NCI-H1436 (cell line): ENCODE data around the gene LBP.
"Not testable (repeated sequence)": the region's sequence is repeated elsewhere in the genome, so short reads cannot be mapped to it uniquely, and the experiment has no call there.

ENCODE experiments used
- DNase-seq: peaks from one replicate; lab custom pipeline; 2025; lab: John Stamatoyannopoulos, UW

Gene LBP

GRCh38 chr20:38395751-38396395 lies 49.6 kb downstream of the LBP start:
- not testable (repeated sequence) for DNase-seq

DNA sequence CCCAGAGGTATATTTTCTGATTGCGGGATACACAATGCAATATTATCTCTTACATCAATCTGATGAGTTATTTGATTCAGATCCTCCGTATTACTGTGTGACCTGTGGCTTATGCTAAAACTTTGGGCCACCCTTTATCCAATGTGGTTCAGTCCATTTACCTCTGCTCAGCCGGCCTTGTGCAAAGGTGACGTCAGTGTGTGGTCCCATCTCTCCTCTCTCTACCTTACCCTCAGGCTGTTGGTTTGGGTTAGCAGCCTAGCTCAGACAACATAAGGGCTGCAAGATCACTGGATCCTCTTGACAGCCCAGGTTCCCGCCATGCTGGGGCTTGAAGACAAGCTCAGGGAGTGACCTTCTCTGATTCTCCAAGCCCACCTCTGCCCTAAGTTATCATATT lies 55.8 kb downstream of the LBP start:
- no peak for DNase-seq

DNA sequence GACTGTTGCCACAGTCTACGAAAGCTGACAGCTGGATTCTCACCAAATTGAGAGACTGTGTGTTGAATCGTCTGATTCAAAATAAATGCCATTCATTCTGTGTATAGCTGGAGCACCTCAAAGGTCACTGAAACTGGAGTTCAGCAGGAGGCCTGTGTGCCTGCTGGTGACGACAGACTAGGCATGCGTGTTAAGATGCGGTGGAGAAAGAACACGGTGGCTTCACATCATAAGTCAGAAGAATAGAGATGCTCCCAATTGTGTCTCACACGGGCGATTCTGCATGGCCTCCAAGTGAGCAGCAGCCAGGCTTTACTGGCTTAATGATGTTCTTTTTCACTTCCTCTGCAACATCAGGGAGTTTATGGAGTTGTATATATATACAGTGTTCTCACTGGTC lies 56.5 kb downstream of the LBP start:
- DNase-seq: no peak

DNA sequence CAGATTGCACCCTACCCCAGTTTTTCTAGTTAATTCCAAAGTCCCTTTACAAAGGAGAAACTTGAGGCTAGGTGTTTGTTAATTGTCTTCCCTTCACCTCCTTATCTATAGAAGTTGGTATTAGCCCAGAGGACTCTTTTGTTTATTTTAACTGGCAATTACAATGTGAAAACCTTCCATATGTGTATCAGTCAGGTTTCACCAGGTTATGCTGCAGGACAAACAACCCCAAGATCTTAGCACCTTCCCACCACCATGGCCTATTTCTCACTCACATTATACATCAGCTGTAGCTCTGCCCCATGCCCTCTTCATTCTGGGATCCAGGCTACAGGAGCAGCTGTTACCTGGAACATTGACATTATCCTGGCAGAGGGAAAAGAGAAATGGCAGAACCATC lies 57.7 kb downstream of the LBP start:
- no peak for DNase-seq

- no peak for DNase-seq
These were observed 58.9 kb downstream of the LBP start for GRCh38 chr20:38405132-38405531.

DNA sequence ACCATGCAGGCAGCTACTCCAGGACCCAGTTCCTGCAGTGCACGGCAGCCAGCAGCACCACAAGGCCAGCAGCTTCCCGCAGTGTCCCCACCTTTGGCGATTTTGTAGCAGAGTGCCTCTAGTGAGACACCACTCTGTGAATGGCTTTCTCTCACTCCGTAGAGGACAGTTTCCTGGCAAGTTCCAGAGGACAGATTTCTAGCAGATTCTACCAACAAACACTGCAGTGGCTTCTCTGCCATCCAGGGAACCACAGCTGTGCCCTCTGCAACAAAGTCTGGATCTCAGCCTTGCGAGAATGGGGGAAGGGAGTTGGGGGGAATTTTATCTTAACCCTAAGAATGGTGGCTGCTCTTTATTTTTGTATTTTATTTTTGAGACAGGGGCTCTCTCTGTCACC lies 60.2 kb downstream of the LBP start:
- DNase-seq: no peak

DNA sequence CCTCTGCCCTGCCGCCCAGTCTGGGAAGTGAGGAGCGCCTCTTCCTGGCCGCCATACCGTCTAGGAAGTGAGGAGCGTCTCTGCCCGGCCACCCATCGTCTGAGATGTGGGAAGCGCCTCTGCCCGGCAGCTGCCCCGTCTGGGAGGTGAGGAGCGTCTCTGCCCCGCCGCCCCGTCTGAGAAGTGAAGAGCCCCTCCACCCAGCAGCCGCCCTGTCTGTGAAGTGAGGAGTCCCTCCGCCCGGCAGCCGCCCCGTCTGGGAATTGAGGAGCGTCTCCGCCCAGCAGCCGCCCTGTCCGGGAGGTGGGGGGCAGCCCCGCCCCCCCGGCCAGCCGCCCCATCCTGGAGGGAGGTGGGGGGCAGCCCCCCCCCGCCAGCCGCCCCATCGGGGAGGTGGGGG lies 61.0 kb downstream of the LBP start:
- DNase-seq: no peak

DNA sequence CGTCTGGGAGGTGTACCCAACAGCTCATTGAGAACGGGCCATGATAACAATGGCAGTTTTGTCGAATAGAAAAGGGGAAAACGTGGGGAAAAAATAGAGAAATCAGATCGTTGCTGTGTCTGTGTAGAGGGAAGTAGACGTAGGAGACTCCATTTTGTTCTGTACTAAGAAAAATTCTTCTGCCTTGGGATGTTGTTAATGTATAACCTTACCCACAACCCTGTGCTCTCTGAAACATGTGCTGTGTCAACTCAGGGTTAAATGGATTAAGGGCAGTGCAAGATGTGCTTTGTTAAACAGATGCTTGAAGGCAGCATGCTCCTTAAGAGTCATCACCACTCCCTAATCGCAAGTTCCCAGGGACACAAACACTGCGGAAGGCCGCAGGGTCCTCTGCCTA lies 61.5 kb downstream of the LBP start:
- not testable (repeated sequence) for DNase-seq

DNA sequence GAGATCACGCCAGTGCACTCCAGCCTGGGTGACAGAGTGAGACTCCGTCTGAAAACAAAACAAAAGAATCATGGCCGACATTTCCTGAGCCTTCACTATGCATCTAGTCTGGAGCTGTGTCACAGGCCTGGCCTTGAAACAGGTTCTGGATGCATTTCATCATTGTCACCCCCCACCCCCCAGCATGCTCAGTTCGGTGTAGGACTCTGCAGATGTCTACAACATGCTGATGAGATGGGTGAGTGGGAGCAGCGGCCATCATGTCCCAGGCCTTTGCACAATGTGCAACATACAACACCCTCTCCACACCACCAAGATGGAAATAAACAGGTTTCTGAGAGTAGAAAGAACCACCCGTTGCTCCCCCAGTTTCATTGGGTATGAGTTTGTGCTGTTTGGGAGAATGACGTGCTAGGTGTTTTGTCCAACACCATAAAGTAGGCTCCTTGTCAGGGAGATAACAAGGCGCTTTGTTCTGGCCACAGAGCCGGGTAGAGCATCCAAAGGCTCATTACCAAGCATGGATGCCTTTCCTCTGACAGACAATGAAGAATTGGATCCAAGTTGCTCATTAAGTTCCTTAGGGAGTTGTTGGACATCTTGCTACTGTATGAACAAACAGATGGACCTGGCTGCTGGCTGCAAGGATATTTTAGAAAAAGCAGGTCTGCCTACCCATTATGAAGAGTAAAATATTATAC lies 66.7 kb downstream of the LBP start:
- no peak for DNase-seq

GRCh38 chr20:38414769-38415450 lies 68.6 kb downstream of the LBP start:
- DNase-seq: no peak

GRCh38 chr20:38418509-38419204 lies 72.4 kb downstream of the LBP start:
- no peak for DNase-seq

DNA sequence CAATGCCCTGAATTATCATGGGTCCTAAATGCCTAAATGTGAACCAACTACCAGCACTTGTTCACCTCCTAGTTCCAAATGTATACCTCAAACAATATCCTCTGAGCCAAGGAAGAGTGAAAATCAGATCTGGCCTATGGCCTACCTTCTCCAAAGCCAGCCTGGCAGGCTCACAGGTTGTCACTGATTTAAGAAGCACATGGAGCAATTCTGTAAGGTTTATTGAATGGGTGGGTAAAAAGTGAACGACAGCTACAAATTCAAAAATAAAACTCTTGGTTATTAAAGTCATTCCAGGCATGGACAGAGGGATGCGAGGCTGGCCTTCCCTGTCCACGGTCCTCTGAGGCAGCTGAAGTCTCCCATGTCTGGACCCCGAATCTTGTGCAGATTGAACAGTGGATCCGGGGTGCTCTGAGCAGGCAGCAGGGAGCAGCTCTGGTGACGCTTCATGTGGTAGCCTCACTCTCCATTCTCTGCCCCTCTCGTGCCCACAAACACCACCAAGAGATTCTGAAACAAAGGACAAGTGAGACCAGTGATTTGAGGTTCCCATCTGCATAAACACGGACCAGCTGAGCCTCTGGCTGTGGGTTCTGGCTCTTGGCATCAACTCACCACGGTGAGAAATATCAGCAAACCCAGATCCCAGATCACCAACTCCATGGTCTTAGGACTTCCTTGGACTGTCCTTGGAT lies 74.3 kb downstream of the LBP start:
- DNase-seq: no peak

GRCh38 chr20:38421915-38422314 lies 75.6 kb downstream of the LBP start:
- no peak for DNase-seq

- no peak for DNase-seq
These were observed 77.3 kb downstream of the LBP start for GRCh38 chr20:38423541-38423940.

GRCh38 chr20:38424401-38424800 lies 78.1 kb downstream of the LBP start:
- DNase-seq: no peak

GRCh38 chr20:38426006-38426897 lies 80.0 kb downstream of the LBP start:
- DNase-seq: no peak
